ENCODE data around the gene SMR3B.

GRCh38 chr4:70371987-70372386, 10.9 kb upstream of the SMR3B start:
- TF ChIP-seq CTCF (IDR thresholded peaks at IDR 0.05) (no peak), POLR2A (IDR thresholded peaks at IDR 0.05) (no peak)

All from right lobe of liver (tissue), 4 donors.